MCF 10A (cell line): Measurements from ENCODE around the gene IL1RAPL2. TPM values are rescaled to one million over a fixed set of nuclear protein-coding genes. Genes with fewer than 3 reads are reported as not detected.

Experiments
- BruUV-seq: library from RNA; stranded (reverse); fragments of 400-500 nt; replicated peaks from 2 replicates; lab custom pipeline; 2021; lab: Mats Ljungman, UMichigan
- CTCF ChIA-PET: fragments of 300-600 bp; sonication (Branson Sonifier 250); formaldehyde crosslinking; extraction: SDS; loops from one replicate; lab custom pipeline; 2021; ENCODE audit warnings: antibody characterized with exemption, inconsistent platforms; lab: Yijun Ruan, JAX
- POLR2A ChIA-PET: fragments of 300-600, 350-650 bp; sonication (Branson Sonifier 250); formaldehyde crosslinking; extraction: SDS; loops from one replicate; lab custom pipeline; 2020; ENCODE audit warnings: antibody characterized with exemption, inconsistent platforms; lab: Yijun Ruan, JAX
- DNase-seq: peaks from one replicate; pipeline ENCODE4 v3.0.0-alpha.2; 2018; ENCODE audit not compliant: unreplicated experiment
- H3K27ac Mint-ChIP-seq: one replicate; pipeline ENCODE4 v1.8.0; 2022; ENCODE audit warnings: mild to moderate bottlenecking, low read depth, mixed read lengths; ENCODE audit not compliant: unreplicated experiment
- H3K27me3 Mint-ChIP-seq: one replicate; pipeline ENCODE4 v1.8.0; 2022; ENCODE audit warnings: mixed read lengths; ENCODE audit not compliant: insufficient read depth, unreplicated experiment
- H3K36me3 Mint-ChIP-seq: one replicate; pipeline ENCODE4 v1.8.0; 2022; ENCODE audit warnings: mild to moderate bottlenecking, moderate library complexity, mixed read lengths; ENCODE audit not compliant: insufficient read depth, unreplicated experiment
- H3K4me1 Mint-ChIP-seq: one replicate; pipeline ENCODE4 v1.8.0; 2022; ENCODE audit warnings: mixed read lengths; ENCODE audit not compliant: insufficient read depth, unreplicated experiment
- H3K4me3 Mint-ChIP-seq: one replicate; pipeline ENCODE4 v1.8.0; 2022; ENCODE audit warnings: mild to moderate bottlenecking, moderate library complexity, mixed read lengths; ENCODE audit not compliant: unreplicated experiment
- H3K9me3 Mint-ChIP-seq: one replicate; pipeline ENCODE4 v1.8.0; 2022; ENCODE audit warnings: mixed read lengths; ENCODE audit not compliant: unreplicated experiment
- intact Hi-C: fragments of 100-400 bp; cut with micrococcal nuclease; formaldehyde crosslinking; loops from 2 replicates; pipeline ENCODE4 v1.14.1; 2022
- total RNA-seq: library from RNA; stranded (reverse); gene quantifications from 2 replicates; pipeline ENCODE4 v1.2.3, GENCODE V29; 2022
- TF ChIP-seq, protein P1 (sequence below): fragments of 200-600 bp; IDR thresholded peaks from one replicate; pipeline ENCODE4 v1.8.0; 2022; ENCODE audit warnings: antibody characterized with exemption, mild to moderate bottlenecking; ENCODE audit not compliant: unreplicated experiment

The IL1RAPL2 gene
- total RNA-seq, 1 experiment from 2014 or later, result 4.4 TPM

DNA sequence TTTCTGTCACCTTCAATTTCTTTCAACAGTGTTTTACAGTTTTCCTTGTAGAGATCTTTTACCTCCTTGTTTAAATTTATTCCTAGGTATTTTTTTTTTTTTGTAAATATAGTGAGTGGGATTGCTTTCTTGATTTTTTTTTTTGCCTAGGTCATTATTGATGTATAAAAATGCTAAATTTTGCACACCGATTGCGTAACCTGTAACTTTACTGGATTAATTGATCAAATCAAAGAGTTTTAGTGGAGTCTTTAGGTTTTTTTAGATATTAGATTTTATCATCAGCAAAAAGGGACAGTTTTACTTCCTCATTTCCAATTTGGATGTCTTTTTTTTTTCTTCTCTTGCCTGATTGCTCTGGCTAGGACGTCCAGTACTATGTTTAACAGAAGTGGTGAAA is 613.6 kb downstream of the IL1RAPL2 start:
- Mint-ChIP-seq H3K4me1 (no peaks in the 10 kb centered on the region), H3K36me3 (no peaks in the 10 kb centered on the region), H3K9me3 (peaks cover 16% of the 10 kb centered on the region), H3K27ac (no peak overlapping the region), H3K27me3 (no peaks in the 10 kb centered on the region), H3K4me3 (no peak overlapping the region)
- POLR2A ChIA-PET, result no interaction called here
- intact Hi-C loops, result no loop called here
- DNase-seq, result no peak
- TF ChIP-seq, protein P1, sequence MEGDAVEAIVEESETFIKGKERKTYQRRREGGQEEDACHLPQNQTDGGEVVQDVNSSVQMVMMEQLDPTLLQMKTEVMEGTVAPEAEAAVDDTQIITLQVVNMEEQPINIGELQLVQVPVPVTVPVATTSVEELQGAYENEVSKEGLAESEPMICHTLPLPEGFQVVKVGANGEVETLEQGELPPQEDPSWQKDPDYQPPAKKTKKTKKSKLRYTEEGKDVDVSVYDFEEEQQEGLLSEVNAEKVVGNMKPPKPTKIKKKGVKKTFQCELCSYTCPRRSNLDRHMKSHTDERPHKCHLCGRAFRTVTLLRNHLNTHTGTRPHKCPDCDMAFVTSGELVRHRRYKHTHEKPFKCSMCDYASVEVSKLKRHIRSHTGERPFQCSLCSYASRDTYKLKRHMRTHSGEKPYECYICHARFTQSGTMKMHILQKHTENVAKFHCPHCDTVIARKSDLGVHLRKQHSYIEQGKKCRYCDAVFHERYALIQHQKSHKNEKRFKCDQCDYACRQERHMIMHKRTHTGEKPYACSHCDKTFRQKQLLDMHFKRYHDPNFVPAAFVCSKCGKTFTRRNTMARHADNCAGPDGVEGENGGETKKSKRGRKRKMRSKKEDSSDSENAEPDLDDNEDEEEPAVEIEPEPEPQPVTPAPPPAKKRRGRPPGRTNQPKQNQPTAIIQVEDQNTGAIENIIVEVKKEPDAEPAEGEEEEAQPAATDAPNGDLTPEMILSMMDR, result no peak
- CTCF ChIA-PET, result no interaction called here
- no TSS peak for BruUV-seq

DNA sequence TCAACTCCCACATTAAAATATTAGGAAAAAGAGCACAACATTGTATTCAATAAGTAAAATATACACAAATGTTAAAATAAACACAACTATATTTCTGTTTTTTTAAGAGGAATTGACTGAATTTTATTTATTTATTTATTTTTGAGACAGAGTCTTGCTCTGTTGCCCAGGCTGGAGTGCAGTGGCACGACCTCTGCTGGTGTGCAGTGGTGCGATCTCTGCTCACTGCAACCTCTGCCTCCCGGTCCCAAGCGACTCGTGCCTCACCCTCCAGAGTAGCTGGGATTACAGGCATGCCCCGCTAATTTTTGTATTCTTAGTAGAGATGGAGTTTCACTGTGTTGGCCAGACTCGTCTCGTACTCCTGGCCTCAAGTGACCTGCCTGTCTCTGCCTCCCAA is 623.1 kb downstream of the IL1RAPL2 start:
- TF ChIP-seq, protein P1, result no peak
- POLR2A ChIA-PET, result no interaction called here
- no peak overlapping the region for H3K4me3 Mint-ChIP-seq
- H3K27ac Mint-ChIP-seq, result no peak overlapping the region
- H3K27me3 Mint-ChIP-seq, result peaks cover 34% of the 10 kb centered on the region
- DNase-seq, result no peak
- H3K9me3 Mint-ChIP-seq, result no peaks in the 10 kb centered on the region
- CTCF ChIA-PET, result interaction anchor here (0.9 to 2.8 kb wide), 14 partner anchors 12 to 879 kb away, joined by 3 to 21 read pairs (median 5); partner anchors contain the start of gene IL1RAPL2
- BruUV-seq, result no TSS peak
- intact Hi-C loops, result no loop called here
- no peaks in the 10 kb centered on the region for H3K4me1 Mint-ChIP-seq
- no peaks in the 10 kb centered on the region for H3K36me3 Mint-ChIP-seq

DNA sequence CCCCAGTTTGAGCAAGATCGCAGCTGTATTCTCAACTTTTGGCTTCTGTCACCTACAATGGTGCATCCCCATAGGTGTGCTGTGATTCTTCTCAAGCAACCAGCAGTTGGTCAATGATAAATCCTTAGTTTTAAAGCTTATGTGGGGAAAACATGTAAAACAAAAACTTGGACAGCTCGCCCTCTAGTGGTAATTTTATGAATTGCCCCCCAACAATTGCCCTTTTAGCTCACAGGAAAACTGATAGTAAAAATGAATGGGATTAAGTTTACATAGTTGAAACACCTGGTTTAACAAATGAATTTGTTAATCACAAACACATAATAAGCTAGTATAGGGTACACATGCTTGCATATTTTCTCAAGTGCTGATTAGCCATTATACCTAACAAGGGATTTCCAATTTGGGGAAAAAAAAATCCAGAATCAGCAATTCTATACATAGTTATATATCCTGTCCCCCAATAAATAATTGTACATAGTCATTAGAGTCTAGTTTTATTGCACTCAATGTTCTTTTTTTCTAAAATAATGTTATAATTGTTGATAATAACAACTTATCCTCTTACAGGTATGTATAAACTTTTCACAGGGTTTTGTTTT is 624.4 kb downstream of the IL1RAPL2 start:
- H3K4me1 Mint-ChIP-seq, result no peaks in the 10 kb centered on the region
- DNase-seq, result peak; percentile 57
- POLR2A ChIA-PET, result interaction anchor here (0.6 to 1.1 kb wide), 2 partner anchors 267 to 522 kb away, joined by 3 read pairs; no protein-coding TSS in a partner anchor
- H3K9me3 Mint-ChIP-seq, result no peaks in the 10 kb centered on the region
- H3K27me3 Mint-ChIP-seq, result peaks cover 39% of the 10 kb centered on the region
- no peak overlapping the region for H3K27ac Mint-ChIP-seq
- CTCF ChIA-PET, result interaction anchor here (0.6 to 3.3 kb wide), 46 partner anchors 8 to 1345 kb away, joined by 3 to 32 read pairs (median 4); partner anchors contain the start of gene IL1RAPL2
- TF ChIP-seq, protein P1, result peak; percentile 74
- intact Hi-C loops, result loop anchor here (1.0 to 10.0 kb wide), 6 partner anchors 268 to 708 kb away; partner anchors contain the start of gene IL1RAPL2
- H3K36me3 Mint-ChIP-seq, result no peaks in the 10 kb centered on the region
- BruUV-seq, result no TSS peak
- no peak overlapping the region for H3K4me3 Mint-ChIP-seq

DNA sequence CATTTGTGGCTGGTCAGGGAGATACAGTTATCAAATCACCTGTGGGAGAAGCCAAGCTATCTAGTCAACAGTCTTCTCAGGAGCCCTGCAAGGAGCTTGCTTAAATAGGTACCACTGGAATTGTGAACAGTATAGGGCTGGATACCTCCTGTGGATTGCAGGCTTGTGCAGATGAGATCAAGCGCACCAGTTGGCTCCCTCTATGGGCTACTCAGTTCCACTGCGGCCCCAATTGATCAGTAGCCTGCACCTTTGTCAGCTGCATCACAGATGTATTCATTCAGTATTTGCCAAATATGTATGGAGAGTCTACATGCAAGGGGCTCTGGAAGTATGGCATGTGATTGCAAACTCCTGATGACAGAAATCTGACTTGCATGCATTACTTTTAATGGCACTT is 625.9 kb downstream of the IL1RAPL2 start:
- TF ChIP-seq, protein P1, result peak; percentile 46
- H3K27me3 Mint-ChIP-seq, result peaks cover 46% of the 10 kb centered on the region
- no peak overlapping the region for H3K4me3 Mint-ChIP-seq
- no peaks in the 10 kb centered on the region for H3K9me3 Mint-ChIP-seq
- DNase-seq, result peak; percentile 50
- CTCF ChIA-PET, result interaction anchor here (0.5 to 3.3 kb wide), 35 partner anchors 13 to 1932 kb away, joined by 3 to 32 read pairs (median 3); partner anchors contain the start of gene IL1RAPL2
- no peak overlapping the region for H3K27ac Mint-ChIP-seq
- intact Hi-C loops, result loop anchor here (2.0 to 10.0 kb wide), 4 partner anchors 270 to 709 kb away; partner anchors contain the start of gene IL1RAPL2
- H3K4me1 Mint-ChIP-seq, result no peaks in the 10 kb centered on the region
- H3K36me3 Mint-ChIP-seq, result no peaks in the 10 kb centered on the region
- POLR2A ChIA-PET, result interaction anchor here (1.2 kb wide), 1 partner anchor 202 kb away, joined by 3 read pairs; no protein-coding TSS in a partner anchor
- no TSS peak for BruUV-seq
